GM04504 (cell line): Measurements from ENCODE around the gene ZNG1A.
"Not testable (repeated sequence)": the region's sequence is repeated elsewhere in the genome, so short reads cannot be mapped to it uniquely, and the experiment has no call there.

Experiments used
- DNase-seq: peaks from one replicate; pipeline ENCODE4 v3.0.0-alpha.2; 2012; ENCODE audit warnings: low read depth

The ZNG1A gene

DNA sequence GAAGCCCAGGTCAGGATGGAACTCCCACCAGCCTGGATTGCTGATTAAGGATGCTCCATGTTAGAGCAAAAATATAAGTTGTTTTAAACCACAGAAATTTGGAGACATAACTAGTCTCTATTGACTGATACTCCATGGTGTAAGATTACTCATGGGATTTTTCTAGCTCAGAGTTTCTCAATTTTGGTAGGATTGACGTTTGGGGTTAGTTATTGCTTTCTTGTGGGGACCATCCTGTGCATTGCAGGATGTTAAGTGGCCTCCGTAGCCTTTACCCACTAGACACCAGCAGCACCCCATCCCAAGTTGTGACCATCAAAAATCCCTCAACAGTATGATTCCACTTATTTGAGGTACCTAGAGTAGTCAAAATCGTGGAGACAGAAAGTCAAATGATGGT is 80.1 kb downstream of the ZNG1A start:
- not testable (repeated sequence) for DNase-seq

DNA sequence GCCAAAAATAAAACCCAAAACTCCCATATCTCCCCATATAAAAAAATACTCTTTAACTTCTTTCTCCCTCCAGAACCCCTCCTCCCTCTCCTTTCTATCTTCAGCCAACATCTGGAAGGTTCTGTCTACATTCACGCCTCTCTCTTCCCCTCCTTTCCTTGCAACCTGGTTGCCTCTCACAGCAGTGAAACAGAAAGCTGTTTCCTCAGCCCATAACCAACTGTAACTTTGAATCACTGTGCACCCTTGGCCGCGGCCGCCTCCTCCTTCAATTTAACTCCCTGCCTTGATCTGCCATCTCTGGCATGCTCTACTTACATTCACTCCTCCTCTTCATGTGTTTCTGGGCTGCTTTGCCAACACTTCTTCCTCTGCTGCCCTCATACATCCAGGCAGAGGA is 83.9 kb downstream of the ZNG1A start:
- DNase-seq: not testable (repeated sequence)

DNA sequence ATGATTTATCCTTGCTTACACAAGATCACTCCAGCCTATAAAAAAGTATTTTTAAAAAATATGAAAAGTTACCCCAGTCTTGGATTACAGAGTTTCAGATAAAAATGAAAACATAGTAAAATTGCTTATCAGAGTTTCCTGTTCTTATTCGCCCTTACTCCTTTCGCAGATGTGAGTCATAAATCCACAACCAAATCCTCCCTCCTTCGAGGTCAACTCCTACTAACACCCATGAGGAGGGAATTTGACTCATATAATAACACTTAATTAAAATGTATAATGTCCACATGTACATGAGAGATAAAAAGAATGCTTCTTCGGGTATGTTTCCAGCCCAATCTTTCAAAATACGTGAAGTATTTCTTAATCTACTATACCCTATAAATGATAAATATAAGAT is 84.5 kb downstream of the ZNG1A start:
- not testable (repeated sequence) for DNase-seq

DNA sequence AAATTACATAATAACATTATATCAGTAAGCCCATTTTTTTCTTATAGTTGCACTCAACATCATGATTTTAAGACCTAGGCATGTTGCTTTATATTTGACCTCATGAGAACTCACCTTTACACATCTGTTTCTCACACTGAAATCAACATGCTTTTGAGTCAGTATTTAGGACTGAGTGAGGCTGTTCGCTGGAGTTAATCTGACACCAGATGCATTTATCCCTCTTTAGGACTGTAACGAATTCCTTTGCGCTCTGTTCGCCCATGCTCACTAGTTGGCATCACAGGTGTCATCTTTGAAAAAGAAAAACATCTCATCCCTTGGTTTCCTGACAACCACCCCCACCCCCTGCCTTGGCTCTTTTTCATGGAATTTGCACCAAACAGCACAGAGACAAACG is 84.9 kb downstream of the ZNG1A start:
- DNase-seq: not testable (repeated sequence)

DNA sequence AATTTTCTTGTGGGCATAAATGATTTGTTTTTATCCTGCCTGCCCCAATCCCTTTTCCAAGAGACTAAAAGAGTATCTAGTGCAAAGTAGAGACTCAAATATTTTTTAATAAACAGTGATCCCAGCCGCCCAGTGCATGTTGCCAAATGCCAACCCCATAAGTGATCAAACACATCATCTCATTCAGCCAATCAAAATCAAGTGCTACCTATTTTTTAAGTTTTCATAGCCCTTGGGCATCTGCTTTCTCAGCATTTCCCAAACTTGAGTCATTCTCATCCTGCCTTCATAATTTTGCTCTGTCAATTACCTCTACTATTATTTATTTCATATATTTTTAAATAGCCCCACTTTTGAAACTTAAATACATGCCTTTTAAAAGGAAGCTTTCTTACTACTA is 88.0 kb downstream of the ZNG1A start:
- DNase-seq: not testable (repeated sequence)

DNA sequence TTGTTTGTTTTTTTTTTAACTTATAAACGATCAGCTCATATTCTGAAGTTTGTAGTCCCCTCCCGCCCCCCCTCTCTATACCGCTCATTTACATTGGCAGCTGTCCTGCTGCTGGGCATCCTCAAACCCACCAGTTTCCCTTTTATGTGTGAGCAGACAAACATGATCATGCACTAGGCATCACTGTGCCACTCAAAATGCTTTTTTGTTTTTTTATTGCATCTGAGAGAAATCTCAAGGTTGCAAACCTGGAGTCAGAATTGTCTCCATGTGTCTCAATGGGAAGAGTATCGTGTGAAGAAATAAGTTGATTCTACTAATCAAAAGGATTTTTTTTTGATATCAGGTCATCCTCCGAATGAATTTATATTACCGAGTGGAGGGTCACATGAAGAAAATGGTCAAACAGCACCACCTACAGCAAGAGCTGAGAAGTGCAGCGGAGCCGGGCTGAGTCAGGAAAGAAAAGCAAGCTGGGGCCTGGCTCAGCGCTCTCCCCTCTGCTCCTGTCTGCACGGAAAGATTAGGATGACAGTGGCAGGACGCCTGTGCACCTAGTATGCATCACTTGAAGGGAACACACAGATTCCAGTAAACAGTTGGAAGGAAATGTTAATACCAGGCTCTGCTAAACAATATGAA is 90.3 kb downstream of the ZNG1A start:
- not testable (repeated sequence) for DNase-seq

DNA sequence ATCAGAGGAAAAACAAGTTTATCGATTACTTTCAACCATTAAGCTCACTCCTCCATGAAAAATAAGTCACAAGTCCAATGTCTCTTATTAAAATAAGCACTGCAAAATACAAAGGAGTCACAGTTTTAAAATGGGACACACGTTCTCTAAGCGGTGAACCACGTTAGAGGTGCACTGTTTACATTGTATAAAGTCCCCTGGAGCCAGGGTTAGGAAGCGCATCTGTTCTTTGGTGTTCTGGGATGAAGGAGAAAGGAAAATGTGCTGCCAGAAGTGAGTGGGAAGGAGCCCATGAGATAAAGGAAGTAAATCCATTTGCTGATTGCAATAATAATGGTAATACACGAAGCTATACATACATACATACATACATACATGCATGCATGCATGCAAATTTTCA is 91.0 kb downstream of the ZNG1A start:
- DNase-seq: not testable (repeated sequence)

DNA sequence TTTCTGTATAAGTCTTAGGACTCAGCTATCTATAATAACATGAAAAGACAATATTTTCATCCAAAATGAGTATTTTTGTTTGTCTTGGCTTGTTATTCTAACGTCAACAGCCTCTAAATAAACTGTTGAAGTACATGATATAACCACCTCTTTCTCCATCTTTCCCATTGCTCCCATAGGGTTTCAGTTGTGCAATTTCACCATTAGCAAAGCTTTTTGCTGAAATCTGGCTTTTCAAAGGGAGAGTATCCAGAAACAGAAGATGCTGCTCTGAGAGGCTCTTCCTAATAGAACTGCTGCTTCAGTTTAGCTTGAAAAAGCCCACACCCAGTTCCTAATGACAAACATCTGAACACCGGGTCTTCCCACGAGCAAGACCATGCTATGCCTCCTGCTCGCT is 91.8 kb downstream of the ZNG1A start:
- DNase-seq: not testable (repeated sequence)

DNA sequence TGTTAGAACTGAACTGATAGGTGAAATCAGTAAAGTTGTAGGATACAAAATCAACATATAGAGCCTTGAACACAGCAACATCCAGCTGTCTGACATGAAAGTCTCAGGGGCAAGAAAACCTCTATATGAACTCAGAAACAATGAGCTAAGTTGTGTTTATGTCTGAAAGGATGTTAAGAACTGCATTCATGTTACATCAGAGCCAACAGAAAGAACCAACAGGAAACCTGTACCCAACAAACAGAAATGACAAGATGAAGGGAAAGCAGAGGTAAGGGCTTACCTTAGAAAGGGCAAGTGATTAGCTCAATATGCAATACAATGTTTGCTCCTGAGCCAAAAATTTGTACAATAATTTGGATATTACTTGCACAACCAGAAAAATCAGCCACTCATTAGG is 92.2 kb downstream of the ZNG1A start:
- not testable (repeated sequence) for DNase-seq

DNA sequence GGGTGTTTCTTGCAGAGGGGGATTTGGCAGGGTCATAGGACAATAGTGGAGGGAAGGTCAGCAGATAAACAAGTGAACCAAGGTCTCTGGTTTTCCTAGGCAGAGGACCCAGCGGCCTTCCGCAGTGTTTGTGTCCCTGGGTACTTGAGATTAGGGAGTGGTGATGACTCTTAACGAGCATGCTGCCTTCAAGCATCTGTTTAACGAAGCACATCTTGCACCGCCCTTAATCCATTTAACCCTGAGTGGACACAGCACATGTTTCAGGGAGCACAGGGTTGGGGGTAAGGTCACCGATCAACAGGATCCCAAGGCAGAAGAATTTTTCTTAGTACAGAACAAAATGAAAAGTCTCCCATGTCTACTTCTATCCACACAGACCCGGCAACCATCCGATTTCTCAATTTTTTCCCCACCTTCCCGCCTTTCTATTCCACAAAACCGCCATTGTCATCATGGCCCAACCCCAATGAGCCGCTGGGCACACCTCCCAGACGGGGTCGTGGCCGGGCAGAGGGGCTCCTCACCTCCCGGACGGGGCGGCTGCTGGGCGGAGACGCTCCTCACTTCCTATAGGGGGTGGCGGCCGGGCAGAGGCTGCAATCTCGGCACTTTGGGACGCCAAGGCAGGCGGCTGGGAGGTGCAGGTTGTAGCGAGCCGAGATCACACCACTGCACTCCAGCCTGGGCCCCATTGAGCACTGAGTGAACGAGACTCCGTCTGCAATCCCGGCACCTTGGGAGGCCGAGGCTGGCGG is 95.7 kb downstream of the ZNG1A start:
- not testable (repeated sequence) for DNase-seq

DNA sequence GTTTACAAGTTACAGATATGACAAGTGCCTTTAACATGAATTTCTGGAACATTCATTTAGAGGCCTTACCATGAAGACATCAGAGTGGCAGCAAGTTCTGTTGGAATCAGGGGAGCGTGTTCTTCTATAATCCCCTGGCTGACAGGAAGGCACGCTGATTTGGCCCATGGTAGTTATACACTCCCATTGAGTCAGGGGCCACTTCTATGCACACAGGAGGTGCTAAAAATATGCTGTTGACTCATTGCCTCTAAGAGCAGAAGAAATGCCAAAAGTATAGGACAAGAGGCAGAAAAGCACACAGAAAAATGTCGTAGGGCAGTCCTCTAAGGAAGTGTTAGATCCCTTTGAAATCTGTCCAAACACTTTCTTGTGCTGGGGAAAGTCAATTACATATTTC is 100.5 kb downstream of the ZNG1A start:
- DNase-seq: not testable (repeated sequence)

DNA sequence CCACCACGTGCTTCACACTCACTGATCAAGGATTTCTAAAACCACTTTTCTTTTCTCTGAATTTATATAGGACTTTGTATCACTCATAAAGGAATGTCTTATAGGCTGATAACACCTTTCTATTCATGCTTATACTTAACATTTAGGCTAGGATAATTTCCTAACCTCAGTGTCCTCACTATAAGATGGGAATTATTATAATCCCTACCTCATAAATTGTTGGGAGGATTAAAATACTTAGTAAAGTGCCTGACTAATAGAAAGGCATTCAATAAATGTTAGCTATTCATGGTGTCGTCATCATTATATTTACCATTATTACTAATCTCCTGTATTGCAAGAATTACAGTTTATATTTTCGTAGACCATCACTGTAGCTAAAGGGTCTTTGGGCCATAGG is 102.5 kb downstream of the ZNG1A start:
- not testable (repeated sequence) for DNase-seq

DNA sequence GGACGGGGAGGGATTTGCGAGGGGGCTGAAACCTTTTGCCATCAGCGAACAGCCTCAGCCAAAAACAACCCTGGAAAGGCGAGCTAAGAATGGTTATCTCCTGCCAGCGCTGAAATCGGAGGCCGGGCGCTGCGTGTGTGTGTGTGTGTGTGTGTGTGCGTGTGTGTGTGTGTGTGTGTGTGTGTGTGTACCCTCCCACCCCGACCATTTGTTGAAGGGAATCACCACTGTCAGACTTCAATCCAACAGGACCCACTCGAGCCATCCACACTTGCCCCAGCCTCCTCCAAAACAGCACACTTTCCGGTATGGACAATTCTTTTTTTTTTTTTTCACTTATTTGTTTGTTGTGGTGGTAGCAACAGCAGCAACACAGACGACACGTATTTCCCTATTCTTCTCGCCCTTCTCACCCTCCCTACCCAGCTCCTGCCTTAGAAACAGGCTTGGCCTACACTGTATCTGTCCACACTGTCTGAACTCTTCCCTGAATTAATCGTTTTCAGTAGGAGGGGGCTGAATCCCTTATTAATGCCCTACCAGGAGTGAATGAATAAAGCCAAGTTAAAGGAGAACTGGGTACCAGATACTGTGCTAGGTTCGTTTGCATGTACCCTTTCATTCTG is 104.8 kb downstream of the ZNG1A start:
- not testable (repeated sequence) for DNase-seq

DNA sequence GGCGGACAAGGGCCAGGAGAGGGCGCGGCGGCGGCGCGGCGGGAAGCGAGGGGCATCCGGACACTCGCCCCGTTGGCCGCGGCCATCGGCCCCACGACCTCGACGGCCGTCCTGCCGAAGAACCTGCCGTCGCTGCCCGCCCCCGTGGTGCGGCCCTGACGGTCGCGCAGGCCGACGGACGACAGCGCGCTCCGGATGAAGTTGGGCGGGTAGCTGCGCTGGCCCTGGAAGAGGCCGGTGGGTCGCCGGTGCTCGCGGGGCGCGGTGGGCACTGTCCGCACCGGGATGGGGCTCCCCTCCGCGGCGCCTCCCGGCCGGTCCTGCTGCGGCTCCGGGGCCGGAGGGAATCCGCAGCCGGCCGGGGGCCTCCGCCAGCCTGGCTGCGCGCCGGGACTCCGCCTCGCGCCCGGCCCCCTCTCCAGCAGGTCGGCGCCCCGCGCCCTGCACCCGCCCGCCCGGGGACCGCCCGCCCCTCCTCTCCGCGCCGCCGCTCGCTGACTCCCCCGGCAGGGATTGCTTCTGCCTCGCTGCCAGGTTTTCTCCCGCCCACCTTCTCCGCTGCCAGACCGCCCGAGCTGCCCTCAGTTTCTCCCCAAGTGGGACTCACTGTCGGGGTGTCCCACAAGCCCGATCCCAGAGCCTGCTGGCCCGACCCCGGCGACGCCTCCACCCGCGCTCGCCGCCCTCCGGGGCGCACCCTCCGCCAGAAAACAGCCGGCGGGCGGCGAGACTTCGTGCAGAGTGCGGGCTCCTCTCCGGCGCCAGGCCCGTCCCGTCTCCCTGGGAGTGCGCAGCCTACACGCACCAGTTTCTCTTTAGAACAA is 105.6 kb downstream of the ZNG1A start:
- not testable (repeated sequence) for DNase-seq
